Gastrocnemius medialis (tissue), 4 donors: ENCODE data around the gene PTPRB. TPM values are rescaled to one million over a fixed set of nuclear protein-coding genes. Genes with fewer than 3 reads are reported as not detected.

Source experiments
- ATAC-seq, 2 donors: fragments of 150-250 bp; one replicate each; pipeline ENCODE4 v1.9.1; 2016
- DNase-seq, 2 donors: peaks; one replicate each; pipeline ENCODE4 v3.0.0-alpha.2; 2019
- H3K27ac ChIP-seq, 4 donors: fragments of 200-600 bp; sonication (generic); 1 replicate in 1 of 4; 2 replicates in 3 of 4; pipeline ENCODE4 v1.5.1; 2016 to 2018; ENCODE audit warnings: mild to moderate bottlenecking in 2 of 4, moderate library complexity in 1 of 4
- H3K27me3 ChIP-seq, 3 donors: fragments of 200-600 bp; sonication (generic) in 2 of 3; 1 replicate in 1 of 3; 2 replicates in 2 of 3; pipeline versions ENCODE4 v1.5.1 to v1.6.0; 2016 to 2019; ENCODE audit warnings: mild to moderate bottlenecking in 1 of 3, moderate library complexity in 1 of 3
- H3K36me3 ChIP-seq, 2 donors: fragments of 200-600 bp; sonication (generic) in 1 of 2; one replicate each; pipeline ENCODE4 v1.5.1; 2017 to 2018
- H3K4me1 ChIP-seq, 2 donors: fragments of 200-600 bp; sonication (generic) in 1 of 2; one replicate each; pipeline ENCODE4 v1.5.1; 2016 to 2017; ENCODE audit warnings: mild to moderate bottlenecking in 2 of 2
- H3K4me3 ChIP-seq, 4 donors: fragments of 200-600 bp; sonication (generic) in 3 of 4; 1 replicate in 1 of 4; 2 replicates in 3 of 4; pipeline ENCODE4 v1.5.1; 2016 to 2019; ENCODE audit warnings: mild to moderate bottlenecking in 2 of 4
- H3K9me3 ChIP-seq, 3 donors: fragments of 200-600 bp; sonication (generic) in 2 of 3; 1 replicate in 1 of 3; 2 replicates in 2 of 3; pipeline ENCODE4 v1.5.1; 2016 to 2019
- CTCF ChIP-seq, 5 experiments: fragments of 450-650 bp in 3 of 5; fragments of 200-600 bp in 2 of 5; sonication (generic) in 2 of 5; IDR thresholded peaks in 4 of 5; conservative IDR thresholded peaks in 1 of 5; 1 replicate in 4 of 5; 2 replicates in 1 of 5; pipeline ENCODE4 v1.5.1; 2016 to 2019; ENCODE audit warnings: antibody characterized with exemption in 5 of 5, mild to moderate bottlenecking in 3 of 5, moderate library complexity in 3 of 5
- POLR2A ChIP-seq, 2 donors: fragments of 450-650 bp; IDR thresholded peaks; one replicate each; pipeline ENCODE4 v1.6.1; 2017; ENCODE audit warnings: antibody characterized with exemption in 2 of 2, mild to moderate bottlenecking in 2 of 2, moderate library complexity in 2 of 2
- in situ Hi-C, 4 donors: fragments of 200-750 bp; cut with MboI; loops; one replicate each; pipeline versions ENCODE4 v1.15.0 to v1.8.0; 2017; ENCODE audit warnings: low sequenced_read_pairs in 4 of 4
- intact Hi-C: fragments of 100-400 bp; cut with DNase I; formaldehyde crosslinking; loops from one replicate; pipeline ENCODE4 v1.15.1; 2023; ENCODE audit warnings: low total_unique reads
- total RNA-seq, 4 donors: library from RNA; depleted of rRNA; stranded (reverse); fragments of >200 nt; gene quantifications; one replicate each; pipeline versions ENCODE4 v1.1.0 to v1.2.3, GENCODE V29; 2016

The PTPRB gene
- total RNA-seq, 4 donors from 2014 or later, result 11.7 to 22.7 (median 15.9) TPM

GRCh38 chr12:70584332-70584731, 52.9 kb downstream of the PTPRB start:
- no peak overlapping the region for H3K27ac ChIP-seq
- no peaks in the 10 kb centered on the region for H3K9me3 ChIP-seq
- no peaks in the 10 kb centered on the region for H3K4me1 ChIP-seq
- no peaks in the 10 kb centered on the region for H3K27me3 ChIP-seq
- DNase-seq (no peak), ATAC-seq (no peak)
- intact Hi-C loops (no loop called here), in situ Hi-C loops (loop anchor here in 3 of 4 donors (5.0 to 10.0 kb wide), 3 partner anchors 130 to 702 kb away; no protein-coding TSS in a partner anchor)
- TF ChIP-seq CTCF (IDR thresholded peaks at IDR 0.05 in 4 of 5, conservative IDR thresholded peaks at IDR 0.05 in 1 of 5), result no peak
- H3K36me3 ChIP-seq, result no peaks in the 10 kb centered on the region
- no peak overlapping the region for H3K4me3 ChIP-seq

GRCh38 chr12:70583251-70583650, 54.0 kb downstream of the PTPRB start:
- no peaks in the 10 kb centered on the region for H3K4me1 ChIP-seq
- H3K4me3 ChIP-seq, result no peak overlapping the region
- intact Hi-C loops, result no loop called here
- in situ Hi-C loops, result loop anchor here in 3 of 4 donors (5.0 to 10.0 kb wide), 3 partner anchors 132 to 701 kb away; no protein-coding TSS in a partner anchor
- TF ChIP-seq POLR2A (IDR thresholded peaks at IDR 0.05), result no peak
- no peak for TF ChIP-seq CTCF (IDR thresholded peaks at IDR 0.05 in 4 of 5, conservative IDR thresholded peaks at IDR 0.05 in 1 of 5)
- H3K36me3 ChIP-seq, result no peaks in the 10 kb centered on the region
- H3K27me3 ChIP-seq, result no peaks in the 10 kb centered on the region
- H3K27ac ChIP-seq, result no peak overlapping the region
- no peak for DNase-seq
- H3K9me3 ChIP-seq, result no peaks in the 10 kb centered on the region
- no peak for ATAC-seq

GRCh38 chr12:70581208-70581607, 56.0 kb downstream of the PTPRB start:
- H3K27me3 ChIP-seq, result no peaks in the 10 kb centered on the region
- intact Hi-C loops, result no loop called here
- TF ChIP-seq CTCF (IDR thresholded peaks at IDR 0.05 in 4 of 5, conservative IDR thresholded peaks at IDR 0.05 in 1 of 5) (no peak), POLR2A (IDR thresholded peaks at IDR 0.05) (no peak)
- DNase-seq (no peak), ATAC-seq (no peak)
- no peak overlapping the region for H3K4me3 ChIP-seq
- no peaks in the 10 kb centered on the region for H3K9me3 ChIP-seq
- H3K4me1 ChIP-seq, result no peaks in the 10 kb centered on the region
- no peak overlapping the region for H3K27ac ChIP-seq
- in situ Hi-C loops, result loop anchor here in 3 of 4 donors (5.0 to 10.0 kb wide), 3 partner anchors 134 to 699 kb away; no protein-coding TSS in a partner anchor
- H3K36me3 ChIP-seq, result no peaks in the 10 kb centered on the region

- DNase-seq, result no peak
- Histone ChIP-seq H3K4me3 (no peak overlapping the region), H3K36me3 (no peaks in the 10 kb centered on the region), H3K27me3 (no peaks in the 10 kb centered on the region), H3K27ac (peak overlapping the region in 2 of 4 donors; percentile 25 to 49), H3K4me1 (no peaks in the 10 kb centered on the region), H3K9me3 (no peaks in the 10 kb centered on the region)
- TF ChIP-seq POLR2A (IDR thresholded peaks at IDR 0.05), result no peak
- no peak for ATAC-seq
- intact Hi-C loops, result loop anchor here (1.0 to 2.0 kb wide), 2 partner anchors 676 to 698 kb away; no protein-coding TSS in a partner anchor
- in situ Hi-C loops, result loop anchor here in 3 of 4 donors (5.0 to 10.0 kb wide), 3 partner anchors 682 to 695 kb away; no protein-coding TSS in a partner anchor
Measured at GRCh38 chr12:70577283-70577634, 60.0 kb downstream of the PTPRB start.

- Histone ChIP-seq H3K27ac (peak overlapping the region in 3 of 4 donors; percentile 41 to 49 (median 44)), H3K9me3 (no peaks in the 10 kb centered on the region), H3K4me1 (no peaks in the 10 kb centered on the region), H3K36me3 (no peaks in the 10 kb centered on the region), H3K27me3 (no peaks in the 10 kb centered on the region), H3K4me3 (no peak overlapping the region)
- ATAC-seq (peak; percentile 72 to 85), DNase-seq (no peak)
- TF ChIP-seq CTCF (IDR thresholded peaks at IDR 0.05 in 4 of 5, conservative IDR thresholded peaks at IDR 0.05 in 1 of 5), result peak; percentile 63 to 75 (median 64)
- no peak for TF ChIP-seq POLR2A (IDR thresholded peaks at IDR 0.05)
- in situ Hi-C loops, result loop anchor here in 3 of 4 donors (5.0 to 10.0 kb wide), 3 partner anchors 682 to 694 kb away; no protein-coding TSS in a partner anchor
- intact Hi-C loops, result loop anchor here (1.0 to 2.0 kb wide), 2 partner anchors 676 to 697 kb away; no protein-coding TSS in a partner anchor
Measured at GRCh38 chr12:70576341-70577282, 60.6 kb downstream of the PTPRB start.
